MM.1S (cell line): ENCODE results near the gene EPHB1.

ENCODE experiments used
- DNase-seq: peaks from one replicate; pipeline ENCODE4 v3.0.0-alpha.2; 2015
- H2AFZ ChIP-seq: fragments of 300-600 bp; sonication (generic); 2 replicates; pipeline ENCODE4 v1.6.0; 2016; ENCODE audit warnings: antibody characterized with exemption, low read length
- H3F3A ChIP-seq: fragments of 300-600 bp; sonication (generic); 2 replicates; pipeline ENCODE4 v1.6.1; 2016; ENCODE audit warnings: mild to moderate bottlenecking, antibody characterized with exemption, low read length, moderate library complexity, mixed read lengths; ENCODE audit not compliant: insufficient read depth
- H3K27ac ChIP-seq: fragments of 300-600 bp; sonication (generic); 2 replicates; pipeline ENCODE4 v1.5.1; 2016; ENCODE audit warnings: mild to moderate bottlenecking, low read length
- H3K27me3 ChIP-seq: fragments of 300-600 bp; sonication (generic); replicated peaks from 2 replicates; pipeline ENCODE4 v1.6.0; 2016; ENCODE audit warnings: low read length; ENCODE audit not compliant: insufficient read depth
- H3K36me3 ChIP-seq: fragments of 300-600 bp; sonication (generic); replicated peaks from 2 replicates; pipeline ENCODE4 v1.6.1; 2016; ENCODE audit warnings: mild to moderate bottlenecking, low read length, mixed read lengths; ENCODE audit not compliant: insufficient read depth
- H3K4me1 ChIP-seq: fragments of 300-600 bp; sonication (generic); 2 replicates; pipeline ENCODE4 v1.6.1; 2016; ENCODE audit warnings: low read length, mixed read lengths
- H3K4me2 ChIP-seq: fragments of 300-600 bp; sonication (generic); 2 replicates; pipeline ENCODE4 v1.6.0; 2016; ENCODE audit warnings: low read depth, low read length
- H3K4me3 ChIP-seq: fragments of 300-600 bp; sonication (generic); 2 replicates; pipeline ENCODE4 v1.5.1; 2016; ENCODE audit warnings: low read length, mixed read lengths
- H3K79me2 ChIP-seq: fragments of 300-600 bp; sonication (generic); 2 replicates; pipeline ENCODE4 v1.6.1; 2016; ENCODE audit warnings: mixed run types, low read length, mixed read lengths
- H3K9ac ChIP-seq: fragments of 300-600 bp; sonication (generic); 2 replicates; pipeline ENCODE4 v1.6.1; 2016; ENCODE audit warnings: low read length, mixed read lengths
- H3K9me2 ChIP-seq: fragments of 300-600 bp; sonication (generic); replicated peaks from 2 replicates; pipeline ENCODE4 v1.6.1; 2016; ENCODE audit warnings: mild to moderate bottlenecking, low read length, mixed read lengths; ENCODE audit not compliant: insufficient read depth
- H3K9me3 ChIP-seq: fragments of 300-600 bp; sonication (generic); replicated peaks from 2 replicates; pipeline ENCODE4 v1.6.1; 2016; ENCODE audit warnings: mild to moderate bottlenecking, low read length, mixed read lengths; ENCODE audit not compliant: insufficient read depth
- H4K20me1 ChIP-seq: fragments of 300-600 bp; sonication (generic); 2 replicates; pipeline ENCODE4 v1.6.1; 2016; ENCODE audit warnings: mild to moderate bottlenecking, low read length, moderate library complexity, mixed read lengths; ENCODE audit not compliant: insufficient read depth
- EZH2 ChIP-seq: fragments of 300-600 bp; sonication (generic); optimal IDR thresholded peaks from 2 replicates; pipeline ENCODE3; 2017; ENCODE audit warnings: low read depth, mild to moderate bottlenecking, antibody characterized with exemption, low read length, mixed read lengths
- EZH2phosphoT487 ChIP-seq: fragments of 300-600 bp; sonication (generic); IDR thresholded peaks from 2 replicates; pipeline ENCODE4 v1.6.1; 2018; ENCODE audit warnings: antibody characterized with exemption, low read length
- TF ChIP-seq, protein P1 (sequence below): fragments of 300-600 bp; sonication (generic); IDR thresholded peaks from 2 replicates; pipeline ENCODE4 v1.5.1; 2016; ENCODE audit warnings: antibody characterized with exemption, low read length, mixed read lengths

Gene EPHB1

DNA sequence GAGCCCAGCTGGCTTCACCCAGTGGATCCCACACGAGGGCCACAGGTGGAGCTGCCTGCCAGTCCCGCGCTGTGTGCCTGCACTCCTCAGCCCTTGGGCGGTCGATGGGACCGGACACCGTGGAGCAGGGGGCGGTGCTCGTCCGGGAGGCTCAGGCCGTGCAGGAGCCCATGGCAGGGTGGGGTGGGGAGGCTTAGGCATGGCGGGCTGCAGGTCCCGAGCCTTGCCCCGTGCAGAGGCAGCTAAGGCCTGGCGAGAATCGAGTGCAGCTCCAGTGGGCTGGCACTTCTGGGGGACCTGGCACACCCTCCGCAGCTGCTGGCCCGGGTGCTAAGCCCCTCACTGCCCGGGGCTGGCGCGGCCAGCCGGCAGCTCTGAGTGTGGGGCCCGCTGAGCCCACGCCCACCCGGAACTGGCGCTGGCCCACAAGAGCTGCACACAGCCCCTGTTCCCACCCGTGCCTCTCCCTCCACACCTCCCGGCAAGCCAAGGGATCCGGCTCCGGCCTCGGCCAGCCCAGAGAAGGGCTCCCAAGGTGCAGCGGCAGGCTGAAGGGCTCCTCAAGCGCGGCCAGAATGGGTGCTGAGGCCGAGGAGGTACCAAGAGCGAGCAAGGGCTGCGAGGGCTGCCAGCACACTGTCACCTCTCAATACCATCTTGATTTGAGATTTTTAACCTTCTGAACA, 121.4 kb downstream of the EPHB1 start:
- H2AFZ ChIP-seq: no peak overlapping the region
- H3K79me2 ChIP-seq: no peaks in the 10 kb centered on the region
- no peak overlapping the region for H3K4me2 ChIP-seq
- H3K9ac ChIP-seq: no peak overlapping the region
- DNase-seq: no peak
- no peaks in the 10 kb centered on the region for H3K36me3 ChIP-seq
- no peak overlapping the region for H3K27ac ChIP-seq
- no peaks in the 10 kb centered on the region for H3K27me3 ChIP-seq
- H3K9me3 ChIP-seq: no peaks in the 10 kb centered on the region
- no peaks in the 10 kb centered on the region for H3K4me1 ChIP-seq
- H3F3A ChIP-seq: no peaks in the 10 kb centered on the region
- no peaks in the 10 kb centered on the region for H4K20me1 ChIP-seq
- TF ChIP-seq EZH2phosphoT487: no peak
- no peak for TF ChIP-seq EZH2
- TF ChIP-seq, protein P1, sequence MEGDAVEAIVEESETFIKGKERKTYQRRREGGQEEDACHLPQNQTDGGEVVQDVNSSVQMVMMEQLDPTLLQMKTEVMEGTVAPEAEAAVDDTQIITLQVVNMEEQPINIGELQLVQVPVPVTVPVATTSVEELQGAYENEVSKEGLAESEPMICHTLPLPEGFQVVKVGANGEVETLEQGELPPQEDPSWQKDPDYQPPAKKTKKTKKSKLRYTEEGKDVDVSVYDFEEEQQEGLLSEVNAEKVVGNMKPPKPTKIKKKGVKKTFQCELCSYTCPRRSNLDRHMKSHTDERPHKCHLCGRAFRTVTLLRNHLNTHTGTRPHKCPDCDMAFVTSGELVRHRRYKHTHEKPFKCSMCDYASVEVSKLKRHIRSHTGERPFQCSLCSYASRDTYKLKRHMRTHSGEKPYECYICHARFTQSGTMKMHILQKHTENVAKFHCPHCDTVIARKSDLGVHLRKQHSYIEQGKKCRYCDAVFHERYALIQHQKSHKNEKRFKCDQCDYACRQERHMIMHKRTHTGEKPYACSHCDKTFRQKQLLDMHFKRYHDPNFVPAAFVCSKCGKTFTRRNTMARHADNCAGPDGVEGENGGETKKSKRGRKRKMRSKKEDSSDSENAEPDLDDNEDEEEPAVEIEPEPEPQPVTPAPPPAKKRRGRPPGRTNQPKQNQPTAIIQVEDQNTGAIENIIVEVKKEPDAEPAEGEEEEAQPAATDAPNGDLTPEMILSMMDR: no peak
- H3K4me3 ChIP-seq: no peak overlapping the region
- H3K9me2 ChIP-seq: no peaks in the 10 kb centered on the region

- Histone ChIP-seq H2AFZ (no peak overlapping the region), H3K9ac (no peak overlapping the region), H3K4me2 (no peak overlapping the region), H3K9me2 (no peaks in the 10 kb centered on the region), H3K79me2 (no peaks in the 10 kb centered on the region), H3K9me3 (no peaks in the 10 kb centered on the region), H3K4me3 (no peak overlapping the region), H3K36me3 (no peaks in the 10 kb centered on the region), H3K27me3 (no peaks in the 10 kb centered on the region), H3F3A (no peaks in the 10 kb centered on the region), H3K27ac (no peak overlapping the region), H4K20me1 (no peaks in the 10 kb centered on the region), H3K4me1 (no peaks in the 10 kb centered on the region)
- no peak for DNase-seq
- TF ChIP-seq, protein P1: no peak
- TF ChIP-seq EZH2 (no peak), EZH2phosphoT487 (no peak)
Observed at GRCh38 chr3:134917631-134918030, 122.6 kb downstream of the EPHB1 start.

DNA sequence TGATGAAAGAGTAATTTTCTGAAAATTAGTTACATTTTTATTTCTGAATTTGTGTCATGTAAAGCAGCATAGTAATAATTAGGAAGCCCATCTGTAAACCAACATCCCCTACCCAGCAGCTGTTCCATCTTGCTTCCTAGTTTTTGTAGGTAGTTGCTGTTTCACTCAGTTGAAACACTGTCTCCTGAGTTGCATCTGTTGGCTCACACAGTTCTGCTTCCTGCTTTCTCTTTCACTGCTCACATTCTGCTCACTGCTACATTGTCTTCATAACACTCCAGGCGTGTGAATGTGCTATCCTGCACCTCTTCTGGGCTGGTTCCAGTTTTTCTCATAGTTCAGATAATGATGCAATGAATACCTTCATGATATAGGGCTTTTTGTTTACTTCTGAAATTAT, 123.4 kb downstream of the EPHB1 start:
- Histone ChIP-seq H3K9me2 (no peaks in the 10 kb centered on the region), H3K4me2 (no peak overlapping the region), H3K27me3 (no peaks in the 10 kb centered on the region), H4K20me1 (no peaks in the 10 kb centered on the region), H3K79me2 (no peaks in the 10 kb centered on the region), H3K4me1 (no peaks in the 10 kb centered on the region), H3F3A (no peaks in the 10 kb centered on the region), H3K9me3 (no peaks in the 10 kb centered on the region), H3K4me3 (no peak overlapping the region), H2AFZ (no peak overlapping the region), H3K36me3 (no peaks in the 10 kb centered on the region), H3K27ac (no peak overlapping the region), H3K9ac (no peak overlapping the region)
- TF ChIP-seq EZH2phosphoT487: no peak
- TF ChIP-seq EZH2: no peak
- TF ChIP-seq, protein P1: no peak
- peak; percentile 8 for DNase-seq
